ENCODE results near the gene CCDC190. TPM values are rescaled to one million over a fixed set of nuclear protein-coding genes. Genes with fewer than 3 reads are reported as not detected.

Gene CCDC190
- total and polyA plus RNA-seq, 2 experiments from 2014 or later = not detected

- no peak for TF ChIP-seq REST (IDR thresholded peaks at IDR 0.05; ENCODE audit: unreplicated experiment)
- TF ChIP-seq CTCF (conservative IDR thresholded peaks at IDR 0.05; ENCODE audit: low read depth in 2 of 2) = no peak
Observed at GRCh38 chr1:162857850-162858249, 3.1 kb downstream of the CCDC190 start (continued).

DNA sequence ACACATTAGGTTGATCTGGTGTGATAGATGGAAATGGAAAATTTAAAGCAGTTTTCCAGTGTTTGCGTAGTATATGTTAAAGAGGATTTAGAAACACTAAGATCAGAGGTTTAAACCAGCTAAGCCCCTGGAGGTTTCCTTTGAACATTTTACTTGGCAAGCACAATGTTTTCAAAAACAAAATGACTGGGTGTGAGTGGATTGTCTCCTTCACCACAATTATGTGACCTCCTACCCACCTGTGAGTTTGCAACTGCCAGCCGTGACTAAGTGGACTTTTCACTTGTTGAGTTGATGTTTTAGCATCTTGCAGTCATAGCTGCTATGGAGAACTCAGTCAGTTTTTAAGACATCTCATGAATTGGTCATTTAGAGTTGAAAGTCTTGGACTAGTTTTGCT lies 4.7 kb downstream of the CCDC190 start:
- H3K4me3 ChIP-seq = no peak overlapping the region
- no peaks in the 10 kb centered on the region for H3F3A ChIP-seq (replicated peaks; ENCODE audit: low read depth)
- H3K4me2 ChIP-seq = no peak overlapping the region
- Mint-ChIP-seq H3K4me1 (no peaks in the 10 kb centered on the region), H3K9me3 (no peaks in the 10 kb centered on the region), H3K4me3 (no peak overlapping the region), H3K27ac (no peak overlapping the region), H3K36me3 (ENCODE audit: low read depth) (no peaks in the 10 kb centered on the region), H3K27me3 (ENCODE audit: insufficient read depth, low read depth, poor library complexity) (peaks cover 2% of the 10 kb centered on the region)
- H3K27ac ChIP-seq (ENCODE audit: low read depth) = no peak overlapping the region
- no peaks in the 10 kb centered on the region for H3K27me3 ChIP-seq (ENCODE audit: insufficient read depth)
- ATAC-seq (no peak), DNase-seq (ENCODE audit: low spot score) (no peak)
- H3K4me1 ChIP-seq (ENCODE audit: insufficient read depth) = no peaks in the 10 kb centered on the region
- no peaks in the 10 kb centered on the region for H3K9me2 ChIP-seq (ENCODE audit: insufficient read depth)
- H3K79me2 ChIP-seq (replicated peaks; ENCODE audit: insufficient read depth) = no peaks in the 10 kb centered on the region
- no peaks in the 10 kb centered on the region for H3K36me3 ChIP-seq (ENCODE audit: insufficient read depth)
- no peak overlapping the region for H2AFZ ChIP-seq
- H4K20me1 ChIP-seq (replicated peaks; ENCODE audit: insufficient read depth) = no peaks in the 10 kb centered on the region
- TF ChIP-seq ZNF114 (CRISPR knock-in tag; IDR thresholded peaks at IDR 0.05) (no peak), CTCF (conservative IDR thresholded peaks at IDR 0.05; ENCODE audit: low read depth in 2 of 2) (no peak), NANOG (IDR thresholded peaks at IDR 0.05; ENCODE audit: borderline replicate concordance) (no peak), JUNB (IDR thresholded peaks at IDR 0.05; ENCODE audit: unreplicated experiment) (no peak), REST (IDR thresholded peaks at IDR 0.05; ENCODE audit: unreplicated experiment) (no peak), POLR2AphosphoS5 (IDR thresholded peaks at IDR 0.05; ENCODE audit: low read depth) (no peak), ZNF331 (CRISPR knock-in tag; IDR thresholded peaks at IDR 0.05; ENCODE audit: low read depth) (no peak), CREB1 (CRISPR knock-in tag; IDR thresholded peaks at IDR 0.05; ENCODE audit: low read depth) (no peak), STAT1 (IDR thresholded peaks at IDR 0.05; ENCODE audit: unreplicated experiment) (no peak), EZH2 (IDR thresholded peaks at IDR 0.05; ENCODE audit: low read depth, unreplicated experiment) (no peak), EZH2phosphoT487 (IDR thresholded peaks at IDR 0.05; ENCODE audit: unreplicated experiment) (no peak)
- TF ChIP-seq, protein P1, sequence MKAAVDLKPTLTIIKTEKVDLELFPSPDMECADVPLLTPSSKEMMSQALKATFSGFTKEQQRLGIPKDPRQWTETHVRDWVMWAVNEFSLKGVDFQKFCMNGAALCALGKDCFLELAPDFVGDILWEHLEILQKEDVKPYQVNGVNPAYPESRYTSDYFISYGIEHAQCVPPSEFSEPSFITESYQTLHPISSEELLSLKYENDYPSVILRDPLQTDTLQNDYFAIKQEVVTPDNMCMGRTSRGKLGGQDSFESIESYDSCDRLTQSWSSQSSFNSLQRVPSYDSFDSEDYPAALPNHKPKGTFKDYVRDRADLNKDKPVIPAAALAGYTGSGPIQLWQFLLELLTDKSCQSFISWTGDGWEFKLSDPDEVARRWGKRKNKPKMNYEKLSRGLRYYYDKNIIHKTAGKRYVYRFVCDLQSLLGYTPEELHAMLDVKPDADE (IDR thresholded peaks at IDR 0.05) = no peak
